GM21825 (cell line): ENCODE data around the gene GAL3ST3.
"Not testable (repeated sequence)": the region's sequence is repeated elsewhere in the genome, so short reads cannot be mapped to it uniquely, and the experiment has no call there.

ENCODE experiments used
- ATAC-seq: cut with Tn5 transposase; IDR thresholded peaks from one replicate; pipeline ENCODE4 v1.9.1; 2021; ENCODE audit warnings: mild to moderate bottlenecking, moderate library complexity; ENCODE audit not compliant: unreplicated experiment

Gene GAL3ST3

GRCh38 chr11:66048547-66049323, at the start of gene GAL3ST3:
TSS of gene GAL3ST3 (minus strand) at chr11:66049161. CDS start at chr11:66045415, 3,746 bp downstream.
- ATAC-seq: no peak

GRCh38 chr11:66092125-66092524, 43.2 kb upstream of the GAL3ST3 start:
- ATAC-seq: not testable (repeated sequence)

- no peak for ATAC-seq
Measured at GRCh38 chr11:66090288-66090687, 41.3 kb upstream of the GAL3ST3 start.

GRCh38 chr11:66089067-66089466, 40.1 kb upstream of the GAL3ST3 start:
- ATAC-seq: no peak

GRCh38 chr11:66087148-66087908, 38.4 kb upstream of the GAL3ST3 start:
- no peak for ATAC-seq

- no peak for ATAC-seq
Measured at GRCh38 chr11:66084821-66085475, 36.0 kb upstream of the GAL3ST3 start.

- no peak for ATAC-seq
Measured at GRCh38 chr11:66083767-66084166, 34.8 kb upstream of the GAL3ST3 start.

GRCh38 chr11:66082946-66083698, 34.2 kb upstream of the GAL3ST3 start:
- ATAC-seq: no peak

GRCh38 chr11:66081505-66081904, 32.5 kb upstream of the GAL3ST3 start:
- ATAC-seq: peak; percentile 61

- no peak for ATAC-seq
Measured at GRCh38 chr11:66080055-66080817, 31.3 kb upstream of the GAL3ST3 start.

- ATAC-seq: not testable (repeated sequence)
Measured at GRCh38 chr11:66078949-66079348, 30.0 kb upstream of the GAL3ST3 start.

- ATAC-seq: no peak
Measured at GRCh38 chr11:66077927-66078326, 29.0 kb upstream of the GAL3ST3 start.

GRCh38 chr11:66076561-66076960, 27.6 kb upstream of the GAL3ST3 start:
- no peak for ATAC-seq

- ATAC-seq: no peak
Measured at GRCh38 chr11:66075273-66075672, 26.3 kb upstream of the GAL3ST3 start.

GRCh38 chr11:66073669-66074068, 24.7 kb upstream of the GAL3ST3 start:
- ATAC-seq: no peak

- no peak for ATAC-seq
Measured at GRCh38 chr11:66072518-66072917, 23.6 kb upstream of the GAL3ST3 start.

- ATAC-seq: no peak
Measured at GRCh38 chr11:66072081-66072480, 23.1 kb upstream of the GAL3ST3 start.

GRCh38 chr11:66071381-66071801, 22.4 kb upstream of the GAL3ST3 start:
- no peak for ATAC-seq

GRCh38 chr11:66070604-66071380, 21.8 kb upstream of the GAL3ST3 start:
- ATAC-seq: peak; percentile 17
